Measurements from ENCODE around the gene NAA60. TPM values are rescaled to one million over a fixed set of nuclear protein-coding genes. Genes with fewer than 3 reads are reported as not detected.
"Not testable (repeated sequence)": the region's sequence is repeated elsewhere in the genome, so short reads cannot be mapped to it uniquely, and the experiment has no call there.

NAA60 gene
- polyA plus RNA-seq, 6 donors from 2014 or later: 17.0 to 48.8 (median 31.5) TPM

- Mint-ChIP-seq H3K27ac (no peak overlapping the region), H3K36me3 (peaks cover 0 to 6% of the 10 kb centered on the region in 2 donors), H3K27me3 (no peaks in the 10 kb centered on the region), H3K9me3 (no peaks in the 10 kb centered on the region), H3K4me1 (peaks cover 31 to 72% (median 43%) of the 10 kb centered on the region in 3 donors), H3K4me3 (no peak overlapping the region)
- no peak for ATAC-seq (ENCODE audit: low read depth in 2 of 2)
- DNase-seq: no peak
Measured at GRCh38 chr16:3468501-3468900, 25.0 kb downstream of the NAA60 start.

GRCh38 chr16:3469736-3470135, 26.3 kb downstream of the NAA60 start:
- H3K4me1 Mint-ChIP-seq: peaks cover 26 to 67% (median 40%) of the 10 kb centered on the region in 3 donors
- H3K36me3 Mint-ChIP-seq: peaks cover 0 to 6% of the 10 kb centered on the region in 2 donors
- no peak for ATAC-seq (ENCODE audit: low read depth in 2 of 2)
- H3K9me3 Mint-ChIP-seq: no peaks in the 10 kb centered on the region
- peak overlapping the region in 1 of 8 donors; percentile 61 for H3K4me3 Mint-ChIP-seq
- no peak for DNase-seq
- H3K27ac Mint-ChIP-seq: no peak overlapping the region
- no peaks in the 10 kb centered on the region for H3K27me3 Mint-ChIP-seq

- no peaks in the 10 kb centered on the region for H3K9me3 Mint-ChIP-seq
- no peak for ATAC-seq (ENCODE audit: low read depth in 2 of 2)
- no peaks in the 10 kb centered on the region for H3K27me3 Mint-ChIP-seq
- no peak for DNase-seq
- H3K36me3 Mint-ChIP-seq: peaks cover 0 to 6% of the 10 kb centered on the region in 2 donors
- H3K27ac Mint-ChIP-seq: no peak overlapping the region
- peaks cover 33 to 65% (median 41%) of the 10 kb centered on the region in 3 donors for H3K4me1 Mint-ChIP-seq
- no peak overlapping the region for H3K4me3 Mint-ChIP-seq
Measured at GRCh38 chr16:3470723-3471122, 27.2 kb downstream of the NAA60 start.

GRCh38 chr16:3471518-3472176, 28.2 kb downstream of the NAA60 start:
- no peak overlapping the region for H3K27ac Mint-ChIP-seq

GRCh38 chr16:3472878-3473595, 29.6 kb downstream of the NAA60 start:
- Mint-ChIP-seq H3K9me3 (no peaks in the 10 kb centered on the region), H3K4me1 (peaks cover 20 to 46% (median 27%) of the 10 kb centered on the region in 3 donors), H3K27ac (no peak overlapping the region), H3K4me3 (peak overlapping the region in 1 of 8 donors; percentile 63), H3K36me3 (peaks cover 0 to 6% of the 10 kb centered on the region in 2 donors), H3K27me3 (no peaks in the 10 kb centered on the region)
- DNase-seq (no peak), ATAC-seq (ENCODE audit: low read depth in 2 of 2) (no peak)

More at GRCh38 chr16:3471518-3472176, 28.2 kb downstream of the NAA60 start:
- Mint-ChIP-seq H3K4me1 (peaks cover 32 to 59% (median 41%) of the 10 kb centered on the region in 3 donors), H3K4me3 (no peak overlapping the region), H3K27me3 (no peaks in the 10 kb centered on the region), H3K36me3 (peaks cover 0 to 6% of the 10 kb centered on the region in 2 donors), H3K9me3 (no peaks in the 10 kb centered on the region)
- ATAC-seq (ENCODE audit: low read depth in 2 of 2) (no peak), DNase-seq (no peak)

- H3K36me3 Mint-ChIP-seq; ATAC-seq (ENCODE audit: low read depth in 2 of 2); H3K9me3 Mint-ChIP-seq; H3K4me3 Mint-ChIP-seq; DNase-seq; H3K27ac Mint-ChIP-seq; H3K27me3 Mint-ChIP-seq: not testable (repeated sequence)
- H3K4me1 Mint-ChIP-seq: peaks cover 15 to 41% (median 22%) of the 10 kb centered on the region in 3 donors
Measured at GRCh38 chr16:3473596-3473943, 30.1 kb downstream of the NAA60 start.

- Mint-ChIP-seq H3K36me3 (peaks cover 0 to 6% of the 10 kb centered on the region in 2 donors), H3K4me1 (peaks cover 15 to 36% (median 22%) of the 10 kb centered on the region in 3 donors), H3K27ac (no peak overlapping the region), H3K27me3 (no peaks in the 10 kb centered on the region), H3K4me3 (no peak overlapping the region), H3K9me3 (no peaks in the 10 kb centered on the region)
- ATAC-seq (ENCODE audit: low read depth in 2 of 2): no peak
- DNase-seq: no peak
Measured at GRCh38 chr16:3474136-3474779, 30.8 kb downstream of the NAA60 start.

- not testable (repeated sequence) for H3K4me3 Mint-ChIP-seq; H3K9me3 Mint-ChIP-seq; H3K27me3 Mint-ChIP-seq; H3K36me3 Mint-ChIP-seq; DNase-seq; ATAC-seq (ENCODE audit: low read depth in 2 of 2)
- Mint-ChIP-seq H3K4me1 (peaks cover 15 to 31% (median 22%) of the 10 kb centered on the region in 3 donors), H3K27ac (peak overlapping the region in 1 of 6 donors; percentile 19)
Measured at GRCh38 chr16:3474870-3475269, 31.4 kb downstream of the NAA60 start.

GRCh38 chr16:3475604-3476375, 32.3 kb downstream of the NAA60 start:
- DNase-seq (no peak), ATAC-seq (ENCODE audit: low read depth in 2 of 2) (no peak)
- peaks cover 0 to 6% of the 10 kb centered on the region in 2 donors for H3K36me3 Mint-ChIP-seq
- no peaks in the 10 kb centered on the region for H3K27me3 Mint-ChIP-seq
- no peaks in the 10 kb centered on the region for H3K9me3 Mint-ChIP-seq
- peaks cover 12 to 29% (median 22%) of the 10 kb centered on the region in 3 donors for H3K4me1 Mint-ChIP-seq
- no peak overlapping the region for H3K27ac Mint-ChIP-seq
- no peak overlapping the region for H3K4me3 Mint-ChIP-seq

GRCh38 chr16:3476409-3476808, 32.9 kb downstream of the NAA60 start:
- no peaks in the 10 kb centered on the region for H3K9me3 Mint-ChIP-seq
- H3K36me3 Mint-ChIP-seq: peaks cover 0 to 6% of the 10 kb centered on the region in 2 donors
- H3K4me3 Mint-ChIP-seq: no peak overlapping the region
- H3K27me3 Mint-ChIP-seq: no peaks in the 10 kb centered on the region
- DNase-seq (no peak), ATAC-seq (ENCODE audit: low read depth in 2 of 2) (no peak)
- H3K27ac Mint-ChIP-seq: no peak overlapping the region
- peaks cover 10 to 24% (median 22%) of the 10 kb centered on the region in 3 donors for H3K4me1 Mint-ChIP-seq

- DNase-seq (no peak), ATAC-seq (ENCODE audit: low read depth in 2 of 2) (no peak)
- peaks cover 7 to 15% of the 10 kb centered on the region in 2 donors for H3K36me3 Mint-ChIP-seq
- no peak overlapping the region for H3K4me3 Mint-ChIP-seq
- peaks cover 10 to 14% (median 13%) of the 10 kb centered on the region in 3 donors for H3K4me1 Mint-ChIP-seq
- no peaks in the 10 kb centered on the region for H3K27me3 Mint-ChIP-seq
- no peak overlapping the region for H3K27ac Mint-ChIP-seq
- no peaks in the 10 kb centered on the region for H3K9me3 Mint-ChIP-seq
Measured at GRCh38 chr16:3478242-3478925, 34.9 kb downstream of the NAA60 start.

GRCh38 chr16:3479654-3480216, 36.3 kb downstream of the NAA60 start:
- peak overlapping the region in 1 of 6 donors; percentile 44 for H3K27ac Mint-ChIP-seq
- no peaks in the 10 kb centered on the region for H3K27me3 Mint-ChIP-seq
- H3K4me3 Mint-ChIP-seq: no peak overlapping the region
- DNase-seq (no peak), ATAC-seq (ENCODE audit: low read depth in 2 of 2) (no peak)
- H3K9me3 Mint-ChIP-seq: no peaks in the 10 kb centered on the region
- peaks cover 9 to 19% of the 10 kb centered on the region in 2 donors for H3K36me3 Mint-ChIP-seq
- H3K4me1 Mint-ChIP-seq: peaks cover 4 to 14% (median 10%) of the 10 kb centered on the region in 3 donors

All from naive B cell (primary cell).